Measurements from ENCODE around the gene CACHD1. TPM values are rescaled to one million over a fixed set of nuclear protein-coding genes. Genes with fewer than 3 reads are reported as not detected.

The CACHD1 gene
- total RNA-seq, 2 donors from 2014 or later = 10.8 to 14.4 TPM

GRCh38 chr1:64703600-64703999, 233.7 kb downstream of the CACHD1 start:
- Histone ChIP-seq H3K36me3 (no peaks in the 10 kb centered on the region), H3K27me3 (replicated peaks; ENCODE audit: insufficient read depth) (no peaks in the 10 kb centered on the region), H3K4me3 (no peak overlapping the region), H3K9me3 (no peaks in the 10 kb centered on the region), H3K27ac (no peak overlapping the region), H3K4me1 (replicated peaks) (no peaks in the 10 kb centered on the region)
- DNase-seq (ENCODE audit: low spot score) = no peak
- TF ChIP-seq CTCF (IDR thresholded peaks at IDR 0.05) = no peak
- TF ChIP-seq POLR2A (IDR thresholded peaks at IDR 0.05) = no peak
- no peak for TF ChIP-seq POLR2AphosphoS5 (IDR thresholded peaks at IDR 0.05)
- intact Hi-C loops (cut with DNase I) = no loop called here
- 88% methylated on average over 2 of the region's 2 CpGs for WGBS

GRCh38 chr1:64705591-64705990, 235.7 kb downstream of the CACHD1 start:
- Histone ChIP-seq H3K9me3 (no peaks in the 10 kb centered on the region), H3K27me3 (replicated peaks; ENCODE audit: insufficient read depth) (no peaks in the 10 kb centered on the region), H3K4me3 (no peak overlapping the region), H3K36me3 (no peaks in the 10 kb centered on the region), H3K27ac (no peak overlapping the region), H3K4me1 (replicated peaks) (no peaks in the 10 kb centered on the region)
- WGBS = 35% methylated on average over 1 of the region's 1 CpG
- intact Hi-C loops (cut with DNase I) = no loop called here
- TF ChIP-seq POLR2AphosphoS5 (IDR thresholded peaks at IDR 0.05) (no peak), POLR2A (IDR thresholded peaks at IDR 0.05) (no peak), CTCF (IDR thresholded peaks at IDR 0.05) (no peak)
- no peak for DNase-seq (ENCODE audit: low spot score)

GRCh38 chr1:64711266-64711665, 241.3 kb downstream of the CACHD1 start:
- Histone ChIP-seq H3K27me3 (replicated peaks; ENCODE audit: insufficient read depth) (no peaks in the 10 kb centered on the region), H3K4me3 (no peak overlapping the region), H3K27ac (no peak overlapping the region), H3K4me1 (replicated peaks) (no peaks in the 10 kb centered on the region), H3K9me3 (no peaks in the 10 kb centered on the region), H3K36me3 (no peaks in the 10 kb centered on the region)
- intact Hi-C loops (cut with DNase I) = no loop called here
- TF ChIP-seq CTCF (IDR thresholded peaks at IDR 0.05) (no peak), POLR2AphosphoS5 (IDR thresholded peaks at IDR 0.05) (no peak)
- WGBS = 31% methylated on average over 1 of the region's 1 CpG
- no peak for DNase-seq (ENCODE audit: low spot score)

GRCh38 chr1:64712049-64712448, 242.1 kb downstream of the CACHD1 start:
- H3K9me3 ChIP-seq = no peaks in the 10 kb centered on the region
- WGBS = 87% methylated on average over 2 of the region's 2 CpGs
- H3K27me3 ChIP-seq (replicated peaks; ENCODE audit: insufficient read depth) = no peaks in the 10 kb centered on the region
- TF ChIP-seq CTCF (IDR thresholded peaks at IDR 0.05) = no peak
- TF ChIP-seq POLR2AphosphoS5 (IDR thresholded peaks at IDR 0.05) = no peak
- TF ChIP-seq POLR2A (IDR thresholded peaks at IDR 0.05) = no peak
- no peak overlapping the region for H3K4me3 ChIP-seq
- no peaks in the 10 kb centered on the region for H3K36me3 ChIP-seq
- intact Hi-C loops (cut with DNase I) = no loop called here
- no peaks in the 10 kb centered on the region for H3K4me1 ChIP-seq (replicated peaks)
- no peak overlapping the region for H3K27ac ChIP-seq
- DNase-seq (ENCODE audit: low spot score) = no peak

DNA sequence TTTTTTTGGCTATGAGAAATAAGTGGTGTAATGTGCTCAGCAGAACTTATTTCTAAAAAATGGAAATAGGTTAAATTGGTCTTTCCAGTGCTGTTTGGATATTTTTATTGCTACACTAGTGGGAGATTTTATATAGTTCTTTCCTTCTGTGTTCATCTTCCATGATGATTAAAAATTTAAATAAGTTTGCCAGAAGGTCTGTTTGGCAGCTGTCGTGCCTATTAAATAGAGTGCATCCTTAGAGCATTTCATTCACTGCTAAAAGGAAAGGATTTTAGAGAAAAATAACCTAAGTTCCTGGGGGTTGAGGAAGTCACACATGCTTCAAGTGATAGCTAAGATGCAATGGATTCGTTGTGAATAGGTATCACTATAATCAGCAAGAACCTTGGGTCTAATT, 245.3 kb downstream of the CACHD1 start:
- TF ChIP-seq CTCF (IDR thresholded peaks at IDR 0.05) (no peak), POLR2A (IDR thresholded peaks at IDR 0.05) (no peak), POLR2AphosphoS5 (IDR thresholded peaks at IDR 0.05) (no peak)
- H3K4me3 ChIP-seq = no peak overlapping the region
- no peaks in the 10 kb centered on the region for H3K36me3 ChIP-seq
- 51% methylated on average over 2 of the region's 2 CpGs for WGBS
- DNase-seq (ENCODE audit: low spot score) = no peak
- intact Hi-C loops (cut with DNase I) = no loop called here
- H3K27ac ChIP-seq = no peak overlapping the region
- no peaks in the 10 kb centered on the region for H3K4me1 ChIP-seq (replicated peaks)
- no peaks in the 10 kb centered on the region for H3K9me3 ChIP-seq
- H3K27me3 ChIP-seq (replicated peaks; ENCODE audit: insufficient read depth) = no peaks in the 10 kb centered on the region

Measured in prostate gland (tissue), 2 donors.